ENCODE results near the gene RPS5. TPM values are rescaled to one million over a fixed set of nuclear protein-coding genes. Genes with fewer than 3 reads are reported as not detected.
A peak's percentile ranks its signal among the peaks of the same experiment; 100 is the strongest.

RPS5 gene
- total RNA-seq, 1 donor from 2014 or later, result 1,974 TPM

DNA sequence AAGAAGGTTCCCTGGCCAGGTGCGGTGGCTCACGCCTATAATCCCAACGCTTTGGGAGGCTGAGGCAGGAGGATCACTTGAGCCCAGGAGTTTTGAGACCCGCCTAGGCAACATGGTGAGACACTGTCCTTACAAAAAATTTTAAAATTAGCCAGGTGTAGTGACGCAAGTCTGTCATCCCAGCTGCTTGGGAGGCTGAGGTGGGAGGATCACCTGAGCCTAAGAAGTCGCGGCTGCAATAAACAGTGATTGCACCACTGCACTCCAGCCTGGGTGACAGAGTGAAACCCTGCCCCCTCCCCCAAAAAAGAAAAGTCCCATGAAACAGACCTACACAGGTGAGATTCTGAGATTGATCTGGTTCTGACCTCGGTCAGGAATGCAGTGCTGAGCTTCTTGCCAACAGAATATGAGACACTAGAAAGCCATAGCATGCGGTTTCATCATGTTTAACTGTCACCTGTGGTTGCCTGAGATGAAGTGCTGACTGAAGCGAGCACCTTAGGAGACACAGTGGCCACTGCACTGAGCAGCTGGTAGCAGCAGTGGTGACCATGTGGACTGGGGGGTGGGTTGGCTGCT lies 31.8 kb upstream of the RPS5 start:
- H3K4me3 ChIP-seq, result peak overlapping the region in 1 of 2 donors; percentile 41
- intact Hi-C loops (cut with DNase I), result no loop called here
- DNase-seq (ENCODE audit: extremely low spot score in 2 of 2), result no peak

DNA sequence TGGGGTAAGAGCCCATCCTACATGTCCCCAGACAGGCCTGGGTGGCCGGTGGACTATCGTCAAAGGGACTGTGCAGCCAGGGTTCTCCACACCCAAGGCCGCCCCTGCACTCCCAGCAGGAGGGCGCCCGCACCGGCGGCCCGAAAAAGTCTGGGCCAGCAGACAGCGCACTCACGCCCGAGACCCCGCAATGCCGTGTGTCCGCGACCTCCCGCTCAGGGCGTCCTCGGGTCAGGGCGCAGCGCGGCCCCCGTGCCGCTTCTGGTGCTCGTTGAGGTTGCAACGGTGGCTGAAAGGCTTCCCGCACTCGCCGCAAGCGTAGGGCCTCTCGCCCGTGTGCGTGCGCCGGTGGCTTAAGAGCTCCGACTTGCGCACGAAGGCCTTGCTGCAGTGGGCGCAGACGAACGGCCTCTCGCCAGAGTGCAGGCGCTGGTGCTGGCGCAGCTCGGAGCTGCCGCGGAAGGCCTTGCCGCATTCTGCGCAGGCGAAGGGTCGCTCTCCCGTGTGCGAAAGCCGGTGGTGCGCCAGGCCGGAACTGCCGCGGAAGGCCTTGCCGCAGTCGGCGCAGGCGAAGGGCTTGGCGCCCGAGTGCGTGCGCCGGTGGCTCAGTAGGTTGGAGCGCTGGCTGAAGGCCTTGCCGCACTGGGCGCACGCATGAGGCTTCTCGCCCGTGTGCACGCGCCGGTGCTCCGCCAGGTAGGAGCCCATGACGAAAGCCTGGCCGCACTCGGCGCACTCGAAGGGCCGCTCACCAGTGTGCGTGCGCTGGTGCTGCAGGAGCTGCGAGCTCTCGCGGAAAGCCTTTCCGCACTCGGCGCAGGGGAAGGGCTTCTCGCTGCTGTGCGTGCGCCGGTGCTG lies 30.9 kb upstream of the RPS5 start:
- Histone ChIP-seq H3K4me1 (peaks cover 26% of the 10 kb centered on the region), H3K36me3 (no peaks in the 10 kb centered on the region), H3K4me3 (peak overlapping the region; percentile 41), H3K9me3 (no peaks in the 10 kb centered on the region), H3K27ac (no peak overlapping the region), H3K27me3 (no peaks in the 10 kb centered on the region)
- no peak for DNase-seq (ENCODE audit: extremely low spot score in 2 of 2)
- peak in 1 of 2 donors; percentile 32 for TF ChIP-seq POLR2AphosphoS5 (IDR thresholded peaks at IDR 0.05; ENCODE audit: insufficient read depth in 1 of 2, low read depth in 1 of 2)
- TF ChIP-seq CTCF (IDR thresholded peaks at IDR 0.05), result no peak
- intact Hi-C loops (cut with DNase I), result no loop called here

More for the DNA sequence above, 31.8 kb upstream of the RPS5 start:
- Histone ChIP-seq H3K27me3 (no peaks in the 10 kb centered on the region), H3K9me3 (no peaks in the 10 kb centered on the region), H3K4me1 (peaks cover 32% of the 10 kb centered on the region), H3K36me3 (no peaks in the 10 kb centered on the region), H3K27ac (no peak overlapping the region)
- TF ChIP-seq POLR2AphosphoS5 (IDR thresholded peaks at IDR 0.05; ENCODE audit: insufficient read depth in 1 of 2, low read depth in 1 of 2), result no peak
- TF ChIP-seq CTCF (IDR thresholded peaks at IDR 0.05), result no peak
- no peak for TF ChIP-seq POLR2A (IDR thresholded peaks at IDR 0.05)

DNA sequence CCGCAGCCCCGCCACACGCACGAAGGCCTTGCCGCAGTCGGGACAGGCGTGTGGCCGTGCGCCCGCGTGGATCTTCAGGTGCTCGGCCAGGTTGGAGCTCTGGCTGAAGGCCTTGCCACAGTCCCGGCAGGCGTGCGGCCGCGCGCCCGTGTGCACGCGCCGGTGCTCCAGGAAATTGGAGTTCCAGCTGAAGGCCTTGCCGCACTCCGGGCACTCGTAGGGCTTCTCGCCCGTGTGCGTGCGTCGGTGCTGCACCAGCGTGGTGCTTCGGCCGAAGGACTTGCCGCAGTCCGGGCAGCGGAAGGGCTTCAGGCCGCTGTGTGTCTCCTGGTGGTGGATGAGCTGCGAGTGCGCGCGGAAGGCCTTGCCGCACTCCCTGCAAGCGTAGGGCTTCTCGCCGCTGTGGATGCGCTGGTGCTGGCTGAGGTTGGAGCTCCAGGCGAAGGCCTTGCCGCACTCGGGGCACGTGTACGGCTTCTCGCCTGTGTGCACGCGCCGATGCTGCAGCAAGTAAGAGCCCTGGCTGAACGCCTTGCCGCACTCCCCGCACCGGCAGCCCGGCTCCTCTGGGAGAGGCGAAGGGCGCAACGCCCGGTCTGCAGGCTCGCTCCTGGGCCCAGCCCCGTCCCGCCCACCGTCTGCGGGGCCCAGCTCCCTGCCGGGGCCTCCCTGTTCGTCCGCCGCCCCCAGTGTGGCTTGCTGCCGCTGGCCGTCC lies 30.1 kb upstream of the RPS5 start:
- peaks cover 31% of the 10 kb centered on the region for H3K4me1 ChIP-seq
- H3K27ac ChIP-seq, result no peak overlapping the region
- peak overlapping the region; percentile 41 for H3K4me3 ChIP-seq
- no peaks in the 10 kb centered on the region for H3K27me3 ChIP-seq
- no peak for TF ChIP-seq POLR2A (IDR thresholded peaks at IDR 0.05)
- TF ChIP-seq CTCF (IDR thresholded peaks at IDR 0.05), result no peak
- no peak for TF ChIP-seq POLR2AphosphoS5 (IDR thresholded peaks at IDR 0.05; ENCODE audit: insufficient read depth in 1 of 2, low read depth in 1 of 2)
- H3K36me3 ChIP-seq, result no peaks in the 10 kb centered on the region
- no peaks in the 10 kb centered on the region for H3K9me3 ChIP-seq
- intact Hi-C loops (cut with DNase I), result no loop called here
- DNase-seq (ENCODE audit: extremely low spot score in 2 of 2), result no peak

DNA sequence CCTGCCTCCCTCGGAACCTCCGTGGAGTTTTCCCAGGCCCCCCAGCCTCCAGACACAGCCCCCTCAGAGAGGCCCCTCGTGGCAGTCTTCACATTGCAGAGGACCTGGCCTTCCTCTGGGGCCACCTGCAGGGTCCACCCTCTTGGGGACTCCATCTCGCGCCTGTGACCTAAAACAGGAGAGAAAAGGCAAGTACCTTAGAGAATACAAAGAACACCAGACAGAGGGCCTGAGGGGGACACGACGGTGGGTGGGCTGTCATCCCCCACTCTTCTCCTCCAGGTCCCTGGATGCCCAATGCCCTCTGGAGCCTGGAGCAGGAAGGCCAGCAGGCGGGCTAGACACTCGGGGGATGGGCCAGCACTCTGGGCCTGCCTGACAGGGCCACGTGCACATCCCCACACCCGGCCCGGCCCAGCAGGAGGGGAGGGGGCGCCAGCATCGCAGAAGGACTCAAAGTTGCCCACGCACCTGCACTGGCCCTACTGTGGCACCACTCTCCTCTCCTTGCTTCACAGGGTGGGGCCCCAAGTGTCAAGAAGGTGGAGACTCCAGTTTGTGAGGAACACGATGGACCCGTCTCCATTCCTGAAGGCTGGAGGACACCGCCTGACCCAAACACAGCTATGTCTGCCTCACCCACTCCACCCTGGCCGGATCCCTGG lies 29.5 kb upstream of the RPS5 start:
- TF ChIP-seq POLR2A (IDR thresholded peaks at IDR 0.05), result no peak
- no peak for TF ChIP-seq POLR2AphosphoS5 (IDR thresholded peaks at IDR 0.05; ENCODE audit: insufficient read depth in 1 of 2, low read depth in 1 of 2)
- no peak for TF ChIP-seq CTCF (IDR thresholded peaks at IDR 0.05)
- DNase-seq (ENCODE audit: extremely low spot score in 2 of 2), result no peak
- H3K27me3 ChIP-seq, result no peaks in the 10 kb centered on the region
- H3K9me3 ChIP-seq, result no peaks in the 10 kb centered on the region
- peaks cover 31% of the 10 kb centered on the region for H3K4me1 ChIP-seq
- intact Hi-C loops (cut with DNase I), result no loop called here
- H3K36me3 ChIP-seq, result no peaks in the 10 kb centered on the region
- peak overlapping the region; percentile 41 for H3K4me3 ChIP-seq
- H3K27ac ChIP-seq, result no peak overlapping the region
